ENCODE data around the gene KLHL33.
A peak's percentile ranks its signal among the peaks of the same experiment; 100 is the strongest.

Gene KLHL33

DNA sequence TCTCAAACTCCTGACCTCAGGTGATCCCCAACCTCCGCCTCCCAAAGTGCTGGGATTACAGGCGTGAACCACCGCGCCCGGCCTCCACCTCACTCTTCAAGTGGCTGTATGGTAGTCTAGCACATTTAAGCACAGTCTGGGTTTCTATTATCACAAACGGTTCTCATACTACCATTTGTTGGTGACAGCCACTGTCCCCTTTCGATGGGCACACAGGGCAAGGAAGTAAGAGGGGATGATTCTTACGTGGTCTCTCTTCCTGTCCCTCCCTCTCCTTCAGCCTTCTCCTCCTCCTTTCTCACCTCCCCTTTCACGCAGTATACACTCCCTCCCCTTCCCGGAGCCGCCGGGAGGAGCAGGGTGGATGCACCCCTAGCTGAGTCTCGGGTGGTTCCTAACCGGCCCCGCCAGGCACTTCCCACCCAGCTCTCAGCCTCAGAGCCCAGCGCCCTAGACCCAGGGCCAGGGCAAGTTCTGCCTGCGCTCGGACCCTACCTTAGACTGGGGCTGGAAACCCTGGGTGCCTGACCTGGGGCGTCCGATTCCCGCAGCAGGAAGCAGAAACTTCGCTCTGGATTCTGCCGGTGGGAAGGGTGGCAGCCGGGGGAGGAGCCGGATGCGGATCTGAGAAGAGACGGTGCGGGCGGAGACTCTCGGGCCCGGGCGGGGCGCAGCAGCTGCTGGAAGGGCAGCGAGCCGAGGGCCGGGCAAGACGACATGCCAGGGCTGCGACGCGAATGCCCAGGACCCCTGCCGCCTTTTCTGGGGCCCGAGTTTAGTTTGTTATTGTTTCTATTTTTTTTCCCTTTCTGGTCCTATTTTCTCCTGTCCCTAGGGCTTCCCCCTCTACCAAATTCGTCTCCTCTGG, 22.9 kb downstream of the KLHL33 start, which contains the start of gene TEP1:
TSS of gene TEP1 (minus strand) at position 626 of the 868 bp plus-strand sequence. CDS start 5,062 bp downstream, outside the sequence.
- peak; percentile 65 for DNase-seq

- no peak for DNase-seq
Observed at GRCh38 chr14:20412411-20412810, 23.6 kb downstream of the KLHL33 start.

GRCh38 chr14:20409226-20409625, 26.7 kb downstream of the KLHL33 start:
- DNase-seq = no peak

DNA sequence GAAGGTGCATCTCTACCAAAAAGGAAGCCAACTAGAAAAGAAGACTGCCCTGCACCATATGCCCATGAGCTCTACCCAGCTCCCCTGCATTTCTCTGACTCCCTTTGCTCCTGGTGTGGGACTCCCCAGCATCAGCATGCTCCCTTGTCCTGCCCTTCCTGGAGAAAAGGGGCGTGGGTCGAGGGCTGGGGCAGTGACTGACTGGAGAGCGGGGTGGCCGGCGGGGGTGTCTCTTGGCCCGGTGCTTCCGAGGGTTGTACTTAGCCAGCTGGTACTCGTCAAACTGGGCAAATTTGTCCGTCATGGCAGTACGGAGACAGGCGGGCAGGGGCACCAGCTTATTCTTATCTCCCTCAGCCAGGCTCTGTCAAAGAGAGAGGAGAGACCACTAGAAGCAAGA, 32.4 kb downstream of the KLHL33 start:
- no peak for DNase-seq

DNA sequence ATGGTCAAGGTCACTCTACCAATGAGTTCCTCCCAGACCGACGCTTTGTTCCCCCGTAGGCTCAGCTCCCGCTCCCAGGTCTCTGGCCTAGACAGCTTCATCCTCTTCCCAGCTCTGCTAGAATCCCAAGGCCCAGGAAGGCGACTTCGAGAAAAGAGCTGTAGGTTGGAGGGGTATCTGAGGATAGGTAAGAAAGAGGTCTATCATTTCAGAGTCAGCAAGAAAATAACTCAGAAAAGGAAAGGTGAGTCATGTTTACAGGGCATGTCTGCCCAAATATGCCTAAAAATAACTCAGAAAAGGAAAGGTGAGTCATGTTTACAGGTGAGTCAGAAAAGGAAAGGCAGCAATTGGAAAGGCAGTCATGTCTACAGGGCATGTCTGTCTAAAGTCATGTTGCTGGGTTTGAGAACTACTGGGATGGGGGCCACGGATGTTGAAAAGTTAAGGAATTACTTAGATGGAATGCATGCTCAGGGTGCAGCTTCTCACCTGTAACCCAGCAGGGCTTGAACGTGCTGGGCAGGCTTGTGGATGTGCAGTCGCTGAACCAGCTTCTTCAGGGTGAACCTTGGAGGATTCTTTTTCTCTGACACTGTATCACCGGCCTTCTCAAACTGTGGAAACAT, 34.9 kb downstream of the KLHL33 start:
- no peak for DNase-seq

- DNase-seq = no peak
Observed at GRCh38 chr14:20400589-20400964, 35.4 kb downstream of the KLHL33 start.

GRCh38 chr14:20397511-20397910, 38.5 kb downstream of the KLHL33 start:
- no peak for DNase-seq

- DNase-seq = no peak
Observed at GRCh38 chr14:20391505-20391904, 44.5 kb downstream of the KLHL33 start.

DNA sequence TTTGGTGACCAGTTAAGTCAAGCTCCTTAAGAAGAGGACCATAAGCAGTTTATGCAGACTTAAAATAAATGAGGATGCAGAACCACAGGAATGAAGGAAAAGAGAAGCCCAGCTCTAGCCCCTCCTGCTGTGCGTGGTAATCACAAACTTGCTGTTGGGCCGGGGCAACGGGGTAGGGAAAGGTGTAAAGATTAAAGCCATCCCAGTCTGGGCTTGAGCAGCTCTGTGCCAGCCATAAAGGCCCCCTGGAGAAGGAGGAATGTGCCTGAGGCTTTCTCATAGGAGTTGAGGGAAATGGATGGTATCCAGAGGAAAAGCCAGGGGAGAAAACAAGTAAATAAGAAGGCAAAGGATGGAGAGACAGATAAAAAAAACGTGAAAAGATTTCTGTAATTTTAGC, 47.8 kb downstream of the KLHL33 start:
- no peak for DNase-seq

GRCh38 chr14:20387576-20387975, 48.4 kb downstream of the KLHL33 start:
- no peak for DNase-seq

GRCh38 chr14:20386276-20386855, 49.6 kb downstream of the KLHL33 start:
- no peak for DNase-seq

DNA sequence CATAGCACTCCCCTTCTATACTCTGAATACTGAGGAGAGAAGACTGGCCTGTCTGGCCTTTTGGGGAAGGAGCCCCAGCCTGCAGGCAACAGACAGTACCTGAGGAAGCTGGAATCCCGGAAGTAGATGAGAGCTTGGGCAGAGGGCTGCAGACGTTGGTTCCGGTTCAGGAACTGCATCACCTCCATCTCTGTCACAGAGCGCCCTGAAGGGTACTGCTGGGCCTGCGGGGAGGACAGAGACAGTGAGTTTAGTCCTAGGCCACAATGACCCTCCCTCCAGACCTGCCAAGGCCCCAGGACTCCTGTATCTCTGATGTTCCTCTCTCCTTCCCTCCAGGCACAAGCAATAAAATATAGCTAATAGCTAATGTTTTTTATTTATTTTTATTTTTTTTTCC, 51.1 kb downstream of the KLHL33 start:
- no peak for DNase-seq

DNA sequence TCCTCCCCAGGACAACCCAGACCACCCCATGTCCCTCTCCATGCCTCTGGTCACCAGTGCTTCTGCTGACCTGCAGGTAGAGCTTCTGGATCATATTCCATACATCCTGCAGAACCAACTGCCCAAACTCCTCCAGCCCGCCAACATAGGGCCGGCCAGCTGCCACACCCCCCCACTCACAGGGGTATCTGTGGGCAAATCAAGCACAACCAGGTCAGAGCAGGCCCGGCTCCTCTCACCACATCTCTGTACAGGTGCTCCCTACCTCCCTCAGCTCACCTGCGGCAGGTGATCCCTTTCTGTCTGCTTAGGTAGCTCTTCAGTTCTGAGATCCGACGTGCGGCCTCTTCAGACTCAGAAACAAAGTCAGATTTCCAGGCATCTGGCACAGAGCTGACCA, 51.6 kb downstream of the KLHL33 start:
- no peak for DNase-seq

GRCh38 chr14:20383636-20384035, 52.3 kb downstream of the KLHL33 start:
- no peak for DNase-seq

GRCh38 chr14:20383032-20383431, 52.9 kb downstream of the KLHL33 start:
- no peak for DNase-seq

DNA sequence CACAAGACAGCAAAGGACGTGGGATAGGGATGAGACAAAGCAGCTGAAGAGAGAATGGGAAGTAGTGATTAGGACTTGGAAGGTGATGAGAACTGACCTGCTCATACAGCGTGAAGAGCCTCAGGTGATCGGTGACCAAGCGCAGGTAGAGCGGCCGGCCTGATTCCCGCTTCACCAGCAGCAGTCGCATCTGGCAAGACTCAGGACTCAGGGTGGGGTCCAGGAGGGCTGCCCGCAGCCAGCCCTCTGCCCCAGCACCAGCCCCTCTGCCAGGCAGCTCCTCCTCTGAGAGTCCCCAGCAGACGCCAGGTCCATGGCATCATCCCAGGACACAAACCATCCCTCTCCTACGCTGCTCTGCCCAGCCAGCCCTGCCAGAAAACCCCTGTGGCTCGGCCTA, 53.4 kb downstream of the KLHL33 start:
- no peak for DNase-seq

- DNase-seq = no peak
Observed at GRCh38 chr14:20381341-20381740, 54.6 kb downstream of the KLHL33 start.

DNA sequence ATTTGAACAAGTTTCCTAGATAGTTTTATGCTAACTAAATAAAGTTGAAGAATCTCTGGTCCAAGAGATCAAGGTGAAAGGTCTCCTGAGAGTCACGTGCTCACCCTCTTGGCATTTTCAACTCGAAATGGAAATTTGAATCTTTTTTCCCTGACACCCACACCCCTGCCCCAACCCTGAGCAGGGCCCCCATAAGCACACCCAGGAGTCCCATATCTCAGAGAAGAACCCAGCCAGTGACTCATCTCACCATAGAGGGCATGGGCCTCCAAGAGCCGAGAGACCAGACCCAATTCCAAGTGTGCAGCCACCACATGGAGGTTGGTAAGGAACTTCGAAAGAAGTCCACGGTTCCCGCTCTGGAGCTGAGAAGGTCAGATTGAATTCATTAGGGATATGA, 55.3 kb downstream of the KLHL33 start:
- no peak for DNase-seq

DNA sequence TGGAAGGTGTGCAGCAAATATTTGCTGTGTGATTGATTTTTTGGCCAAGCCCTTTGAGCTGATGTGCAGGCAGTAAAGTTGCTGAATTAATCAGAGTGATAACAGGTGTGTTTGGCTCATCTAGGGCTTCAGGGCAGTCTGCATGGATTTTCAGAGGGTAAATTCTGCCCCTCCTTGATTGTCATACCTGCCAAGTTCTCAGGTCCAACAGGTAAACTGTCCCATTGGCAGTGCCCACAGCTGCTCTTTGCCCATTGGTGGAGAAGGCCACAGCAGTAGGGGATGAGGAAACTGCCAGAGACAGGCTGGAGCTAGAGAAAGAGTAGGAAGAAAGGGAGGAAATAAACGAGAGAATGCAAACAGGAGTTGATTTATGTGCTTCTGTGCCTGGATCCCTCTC, 56.2 kb downstream of the KLHL33 start:
- DNase-seq = no peak

- no peak for DNase-seq
Observed at GRCh38 chr14:20377171-20377570, 58.8 kb downstream of the KLHL33 start.

- DNase-seq = no peak
Observed at GRCh38 chr14:20376071-20376588, 59.8 kb downstream of the KLHL33 start.
